Omental fat pad (tissue), 4 donors: ENCODE data around the gene NSD1. TPM values are rescaled to one million over a fixed set of nuclear protein-coding genes. Genes with fewer than 3 reads are reported as not detected.
"Not testable (repeated sequence)": the region's sequence is repeated elsewhere in the genome, so short reads cannot be mapped to it uniquely, and the experiment has no call there.

Experiments
- ATAC-seq: fragments of 150-250 bp; one replicate; pipeline ENCODE4 v1.9.1; 2016; ENCODE audit warnings: mild to moderate bottlenecking, moderate library complexity; ENCODE audit not compliant: low FRiP score
- DNase-seq: peaks from one replicate; pipeline ENCODE4 v3.0.0-alpha.2; 2019; ENCODE audit warnings: low spot score
- CTCF ChIP-seq, 3 donors: fragments of 450-650 bp; IDR thresholded peaks; one replicate each; pipeline ENCODE4 v1.5.1; 2016 to 2017; ENCODE audit warnings: antibody characterized with exemption in 3 of 3, mild to moderate bottlenecking in 3 of 3, moderate library complexity in 2 of 3
- total RNA-seq, 4 donors: library from RNA; depleted of rRNA; stranded (reverse); fragments of >200 nt; gene quantifications; one replicate each; pipeline ENCODE4 v1.1.0, GENCODE V29; 2016

The NSD1 gene
- total RNA-seq, 4 donors from 2014 or later: 32.3 to 52.6 (median 36.1) TPM

- ATAC-seq (no peak), DNase-seq (no peak)
- TF ChIP-seq CTCF (IDR thresholded peaks at IDR 0.05): no peak
Observed at GRCh38 chr5:177253252-177253651, 119.7 kb downstream of the NSD1 start.

- DNase-seq (no peak), ATAC-seq (no peak)
- no peak for TF ChIP-seq CTCF (IDR thresholded peaks at IDR 0.05)
Observed at GRCh38 chr5:177256296-177256695, 122.7 kb downstream of the NSD1 start.

GRCh38 chr5:177258711-177259110 is 125.1 kb downstream of the NSD1 start:
- ATAC-seq: not testable (repeated sequence)

GRCh38 chr5:177260961-177261360 is 127.4 kb downstream of the NSD1 start:
- DNase-seq (no peak), ATAC-seq (no peak)
- no peak for TF ChIP-seq CTCF (IDR thresholded peaks at IDR 0.05)

More at GRCh38 chr5:177258711-177259110, 125.1 kb downstream of the NSD1 start:
- not testable (repeated sequence) for DNase-seq

- no peak for TF ChIP-seq CTCF (IDR thresholded peaks at IDR 0.05)
- DNase-seq: no peak
- no peak for ATAC-seq
Observed at GRCh38 chr5:177261510-177261909, 127.9 kb downstream of the NSD1 start.

- no peak for ATAC-seq
- DNase-seq: no peak
- TF ChIP-seq CTCF (IDR thresholded peaks at IDR 0.05): no peak
Observed at GRCh38 chr5:177264178-177264577, 130.6 kb downstream of the NSD1 start.

GRCh38 chr5:177265395-177265794 is 131.8 kb downstream of the NSD1 start:
- no peak for TF ChIP-seq CTCF (IDR thresholded peaks at IDR 0.05)
- DNase-seq (no peak), ATAC-seq (no peak)
